ENCODE data around the gene UBE2O. TPM values are rescaled to one million over a fixed set of nuclear protein-coding genes. Genes with fewer than 3 reads are reported as not detected.
A peak's percentile ranks its signal among the peaks of the same experiment; 100 is the strongest.

UBE2O gene
- total and polyA plus RNA-seq, 10 donors, result 7.2 to 55.9 (median 30.4) TPM

DNA sequence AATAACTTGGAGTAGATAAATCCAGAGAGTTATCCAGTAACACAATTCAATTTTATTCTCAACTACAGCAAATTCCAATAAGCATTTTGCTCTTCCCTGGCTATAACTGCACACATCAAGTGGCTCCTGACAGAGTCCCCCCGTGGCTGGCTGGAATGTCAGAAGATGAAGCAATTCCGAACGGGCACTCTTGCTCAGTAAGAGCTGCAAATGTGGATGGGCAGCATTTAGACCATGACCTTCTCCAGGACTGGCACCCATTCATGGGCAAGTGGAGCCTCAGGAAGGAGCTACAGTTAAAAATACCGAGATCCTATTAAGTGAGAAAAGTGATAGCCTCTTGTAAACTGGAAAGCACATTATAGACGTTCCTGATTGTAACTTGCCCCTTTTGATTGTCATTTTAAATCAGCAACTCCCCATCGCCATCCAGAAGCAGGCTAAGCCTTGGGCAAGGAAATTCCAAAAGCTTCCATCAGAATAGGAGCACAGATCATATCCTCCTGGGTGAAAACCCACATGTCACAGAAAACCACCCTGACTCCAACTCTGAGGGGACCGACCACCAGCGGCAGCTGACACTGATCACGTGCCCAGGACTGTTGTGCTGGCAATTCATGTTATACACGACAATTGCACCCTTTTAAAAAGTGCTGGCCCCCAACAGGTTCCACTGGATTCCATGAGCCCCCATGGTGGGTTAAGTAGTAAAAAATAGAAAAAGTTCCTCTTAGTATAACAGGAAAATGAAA, 7.1 kb downstream of the UBE2O start:
- no peak for DNase-seq

GRCh38 chr17:76444518-76445311, 8.2 kb downstream of the UBE2O start:
- Histone ChIP-seq H3K36me3 (no peaks in the 10 kb centered on the region), H3K27ac (no peak overlapping the region), H3K9me3 (no peaks in the 10 kb centered on the region), H3K27me3 (replicated peaks in 1 of 7) (no peaks in the 10 kb centered on the region), H3K4me3 (no peak overlapping the region), H3K4me1 (peaks cover 5 to 93% (median 65%) of the 10 kb centered on the region in 6 donors)
- intact Hi-C loops (cut with DNase I; ENCODE audit: low total_unique reads), result no loop called here
- WGBS, 5 donors, result 63 to 74% (median 69%) methylated on average over 9 of the region's 9 CpGs
- TF ChIP-seq CTCF (IDR thresholded peaks at IDR 0.05 in 8 of 11, conservative IDR thresholded peaks at IDR 0.05 in 3 of 11) (no peak), POLR2AphosphoS5 (IDR thresholded peaks at IDR 0.05) (no peak), POLR2A (IDR thresholded peaks at IDR 0.05) (no peak)
- DNase-seq, result no peak

More for the DNA sequence above, 7.1 kb downstream of the UBE2O start:
- H3K27me3 ChIP-seq (replicated peaks in 1 of 7), result no peaks in the 10 kb centered on the region
- peaks cover 6 to 94% (median 66%) of the 10 kb centered on the region in 6 donors for H3K4me1 ChIP-seq
- H3K9me3 ChIP-seq, result no peaks in the 10 kb centered on the region
- no peak overlapping the region for H3K4me3 ChIP-seq
- TF ChIP-seq POLR2AphosphoS5 (IDR thresholded peaks at IDR 0.05) (no peak), CTCF (IDR thresholded peaks at IDR 0.05 in 8 of 11, conservative IDR thresholded peaks at IDR 0.05 in 3 of 11) (no peak), POLR2A (IDR thresholded peaks at IDR 0.05) (no peak)
- no peaks in the 10 kb centered on the region for H3K36me3 ChIP-seq
- intact Hi-C loops (cut with DNase I; ENCODE audit: low total_unique reads), result no loop called here
- 80 to 87% (median 82%) methylated on average over 10 of the region's 10 CpGs for WGBS, 5 donors
- H3K27ac ChIP-seq, result no peak overlapping the region

DNA sequence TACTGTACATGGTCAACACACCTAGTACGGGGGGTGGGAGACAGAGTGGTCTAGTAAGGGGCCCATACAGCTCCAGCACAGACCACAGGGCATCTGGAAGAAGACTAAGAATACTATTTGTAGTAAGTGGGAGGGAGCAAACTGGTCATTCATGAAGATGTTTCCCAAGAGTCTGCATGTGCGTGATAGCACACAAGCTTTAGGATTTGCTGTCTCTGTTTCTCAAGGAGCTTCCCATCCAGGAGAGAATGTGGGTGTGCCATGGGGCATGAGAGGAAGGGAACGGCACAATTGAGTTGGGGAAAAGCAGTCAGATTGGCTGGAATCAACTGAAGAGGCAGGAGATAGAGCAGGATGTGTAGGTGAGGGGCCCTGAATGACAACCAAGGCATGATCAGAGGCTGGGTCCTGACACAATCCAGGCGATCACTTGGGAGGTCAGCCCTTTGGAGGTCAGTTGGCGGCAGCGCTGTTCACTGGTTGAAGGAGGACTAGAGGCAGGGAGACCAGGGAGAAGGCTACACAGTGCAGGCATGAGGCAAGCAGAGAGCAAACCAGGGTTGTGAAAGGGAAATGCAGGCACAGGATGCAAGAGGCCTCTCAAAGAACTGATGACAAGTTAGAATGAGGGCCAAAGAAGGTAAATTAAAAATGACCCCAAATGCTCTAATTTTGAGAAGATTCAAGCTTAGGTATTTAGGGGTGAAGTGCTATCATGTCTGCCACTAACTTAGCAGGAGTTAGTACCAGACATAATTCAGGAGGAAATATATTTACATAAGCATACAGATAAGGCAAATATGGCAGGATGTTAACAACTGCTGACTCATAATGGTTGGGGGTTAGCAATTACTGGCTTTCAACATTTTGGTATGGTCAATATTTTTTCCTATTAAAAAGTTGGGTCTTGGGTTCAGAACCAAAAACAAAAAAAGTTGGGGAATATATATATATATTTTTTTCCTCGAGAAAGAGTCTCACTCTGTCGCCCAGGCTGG, 10.3 kb downstream of the UBE2O start:
- H3K27ac ChIP-seq, result peak overlapping the region in 1 of 8 donors; percentile 24
- no peak for DNase-seq
- H3K4me3 ChIP-seq, result no peak overlapping the region
- H3K9me3 ChIP-seq, result no peaks in the 10 kb centered on the region
- H3K36me3 ChIP-seq, result no peaks in the 10 kb centered on the region
- intact Hi-C loops (cut with DNase I; ENCODE audit: low total_unique reads), result no loop called here
- no peaks in the 10 kb centered on the region for H3K27me3 ChIP-seq (replicated peaks in 1 of 7)
- peaks cover 5 to 92% (median 62%) of the 10 kb centered on the region in 6 donors for H3K4me1 ChIP-seq
- WGBS, 5 donors, result 71 to 92% (median 83%) methylated on average over 8 of the region's 8 CpGs
- TF ChIP-seq POLR2A (IDR thresholded peaks at IDR 0.05) (no peak), POLR2AphosphoS5 (IDR thresholded peaks at IDR 0.05) (no peak), CTCF (IDR thresholded peaks at IDR 0.05 in 8 of 11, conservative IDR thresholded peaks at IDR 0.05 in 3 of 11) (no peak)

Data from spleen (tissue), 11 donors.